ENCODE measurements around the gene CD59.

The CD59 gene

DNA sequence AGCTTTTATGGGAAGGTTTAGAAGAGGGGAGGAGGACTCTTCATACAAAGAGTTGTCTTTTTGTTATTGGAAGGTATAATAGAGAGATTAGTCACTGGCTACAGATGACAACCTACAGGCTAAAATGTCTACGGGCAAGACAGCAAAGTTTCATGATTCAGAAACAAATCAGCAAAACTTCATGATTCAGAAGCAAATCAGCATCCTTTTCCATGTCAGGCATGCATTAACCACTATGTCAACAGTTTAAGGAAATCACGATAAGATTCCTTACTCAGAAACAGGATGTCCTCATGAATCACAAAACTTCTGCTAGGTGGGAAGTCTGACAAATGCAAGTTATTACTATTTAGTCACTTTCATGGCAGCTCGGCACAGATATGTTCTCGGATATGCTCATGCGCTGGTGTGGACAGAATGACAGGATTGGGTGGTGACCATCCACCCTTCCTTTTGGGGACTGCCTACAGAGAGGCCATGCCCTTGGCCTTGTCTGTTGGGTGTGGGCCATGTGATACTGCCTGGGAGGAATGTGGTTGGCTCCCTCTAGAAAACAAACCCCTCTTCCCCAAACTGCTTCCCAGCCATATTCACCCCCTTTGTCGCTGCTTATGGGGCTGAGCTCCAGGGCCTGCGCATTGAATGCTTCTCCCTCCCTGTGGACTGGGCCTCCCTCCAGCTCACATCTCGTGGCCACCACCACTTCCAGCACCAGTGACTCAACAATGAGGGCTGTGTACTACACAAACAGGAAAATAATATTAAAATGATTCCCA, 45.7 kb downstream of the CD59 start:
- no peaks in the 10 kb centered on the region for H3K27me3 ChIP-seq (ENCODE audit: insufficient read depth, poor library complexity, severe bottlenecking)
- DNase-seq (ENCODE audit: low spot score): peak; percentile 90

GRCh38 chr11:33689501-33689900, 46.7 kb downstream of the CD59 start:
- H3K4me1 ChIP-seq (ENCODE audit: insufficient read depth, poor library complexity, severe bottlenecking): peaks cover 60% of the 10 kb centered on the region
- DNase-seq (ENCODE audit: low spot score): no peak
- H3K9me3 ChIP-seq (ENCODE audit: severe bottlenecking): no peaks in the 10 kb centered on the region
- H3K4me3 ChIP-seq (ENCODE audit: severe bottlenecking): no peak overlapping the region
- no peaks in the 10 kb centered on the region for H3K27me3 ChIP-seq (ENCODE audit: insufficient read depth, poor library complexity, severe bottlenecking)
- no peaks in the 10 kb centered on the region for H3K36me3 ChIP-seq (ENCODE audit: low read depth)
- TF ChIP-seq, protein P1, sequence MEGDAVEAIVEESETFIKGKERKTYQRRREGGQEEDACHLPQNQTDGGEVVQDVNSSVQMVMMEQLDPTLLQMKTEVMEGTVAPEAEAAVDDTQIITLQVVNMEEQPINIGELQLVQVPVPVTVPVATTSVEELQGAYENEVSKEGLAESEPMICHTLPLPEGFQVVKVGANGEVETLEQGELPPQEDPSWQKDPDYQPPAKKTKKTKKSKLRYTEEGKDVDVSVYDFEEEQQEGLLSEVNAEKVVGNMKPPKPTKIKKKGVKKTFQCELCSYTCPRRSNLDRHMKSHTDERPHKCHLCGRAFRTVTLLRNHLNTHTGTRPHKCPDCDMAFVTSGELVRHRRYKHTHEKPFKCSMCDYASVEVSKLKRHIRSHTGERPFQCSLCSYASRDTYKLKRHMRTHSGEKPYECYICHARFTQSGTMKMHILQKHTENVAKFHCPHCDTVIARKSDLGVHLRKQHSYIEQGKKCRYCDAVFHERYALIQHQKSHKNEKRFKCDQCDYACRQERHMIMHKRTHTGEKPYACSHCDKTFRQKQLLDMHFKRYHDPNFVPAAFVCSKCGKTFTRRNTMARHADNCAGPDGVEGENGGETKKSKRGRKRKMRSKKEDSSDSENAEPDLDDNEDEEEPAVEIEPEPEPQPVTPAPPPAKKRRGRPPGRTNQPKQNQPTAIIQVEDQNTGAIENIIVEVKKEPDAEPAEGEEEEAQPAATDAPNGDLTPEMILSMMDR (IDR thresholded peaks at IDR 0.05; ENCODE audit: poor library complexity, severe bottlenecking): no peak
- ATAC-seq (ENCODE audit: low read depth): no peak
- peak overlapping the region; percentile 100 for H3K27ac ChIP-seq (ENCODE audit: poor library complexity, severe bottlenecking)

More for the DNA sequence above, 45.7 kb downstream of the CD59 start:
- TF ChIP-seq, protein P1 (IDR thresholded peaks at IDR 0.05; ENCODE audit: poor library complexity, severe bottlenecking): no peak
- Histone ChIP-seq H3K9me3 (ENCODE audit: severe bottlenecking) (no peaks in the 10 kb centered on the region), H3K27ac (ENCODE audit: poor library complexity, severe bottlenecking) (peak overlapping the region; percentile 100), H3K4me1 (ENCODE audit: insufficient read depth, poor library complexity, severe bottlenecking) (peaks cover 60% of the 10 kb centered on the region), H3K36me3 (ENCODE audit: low read depth) (no peaks in the 10 kb centered on the region), H3K4me3 (ENCODE audit: severe bottlenecking) (no peak overlapping the region)
- ATAC-seq (ENCODE audit: low read depth): peak; percentile 70

DNA sequence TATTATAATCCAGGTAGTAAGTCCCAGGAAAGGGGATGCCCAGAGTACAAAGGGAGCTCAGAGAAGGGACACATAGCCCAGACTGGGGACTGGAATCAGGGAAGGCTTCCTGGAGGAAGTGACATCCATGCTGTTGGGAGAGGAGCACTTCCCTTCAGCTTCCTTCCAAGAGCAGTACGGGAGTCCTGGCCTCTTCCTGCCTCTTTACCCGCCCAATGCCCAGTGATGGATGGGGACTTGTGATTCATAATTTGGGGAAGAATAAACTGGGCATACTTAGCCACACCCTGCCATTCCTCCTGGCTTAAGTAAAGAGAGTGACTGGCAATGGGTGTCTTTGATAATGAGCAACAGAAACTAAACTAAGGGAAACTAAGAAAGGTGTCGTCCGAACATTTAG, 47.1 kb downstream of the CD59 start:
- Histone ChIP-seq H3K4me3 (ENCODE audit: severe bottlenecking) (no peak overlapping the region), H3K27me3 (ENCODE audit: insufficient read depth, poor library complexity, severe bottlenecking) (no peaks in the 10 kb centered on the region), H3K9me3 (ENCODE audit: severe bottlenecking) (no peaks in the 10 kb centered on the region), H3K27ac (ENCODE audit: poor library complexity, severe bottlenecking) (peak overlapping the region; percentile 100), H3K4me1 (ENCODE audit: insufficient read depth, poor library complexity, severe bottlenecking) (peaks cover 60% of the 10 kb centered on the region), H3K36me3 (ENCODE audit: low read depth) (no peaks in the 10 kb centered on the region)
- ATAC-seq (ENCODE audit: low read depth) (peak; percentile 33), DNase-seq (ENCODE audit: low spot score) (peak; percentile 79)
- TF ChIP-seq, protein P1 (IDR thresholded peaks at IDR 0.05; ENCODE audit: poor library complexity, severe bottlenecking): no peak

DNA sequence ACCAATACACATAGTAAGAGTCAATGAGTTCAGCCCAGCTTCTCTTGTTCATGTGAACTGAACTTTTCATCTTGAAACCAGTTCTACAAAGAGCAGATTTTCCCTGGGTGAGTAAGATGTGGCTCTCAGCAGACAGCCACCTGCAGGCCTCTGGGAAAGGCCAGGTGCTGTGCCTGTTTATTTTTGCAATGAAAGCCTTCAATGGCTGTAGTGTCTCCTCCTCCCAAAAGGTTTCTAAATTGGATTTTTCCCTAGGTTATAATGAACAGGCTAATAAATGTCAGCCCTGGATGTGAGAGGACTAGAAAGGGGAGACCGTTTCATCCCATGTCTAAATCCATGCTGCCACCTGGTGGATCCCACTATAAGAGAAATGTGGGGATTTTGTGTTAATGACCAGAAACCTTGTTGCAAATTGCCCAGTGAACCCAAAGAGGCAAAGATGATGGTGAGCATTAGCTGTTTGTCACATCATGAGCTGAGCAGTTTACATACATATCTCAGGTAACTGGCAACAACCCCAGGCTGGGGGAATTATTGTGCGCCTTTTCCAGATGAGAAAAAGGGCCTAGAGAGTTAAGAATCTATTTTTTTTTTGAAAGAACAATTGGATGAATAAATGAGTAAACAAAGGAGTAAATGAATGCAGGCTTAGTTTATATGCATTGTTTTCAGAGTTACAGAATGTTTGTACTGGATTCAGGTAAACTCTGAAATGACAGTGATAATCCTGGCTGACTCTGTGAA, 48.3 kb downstream of the CD59 start:
- Histone ChIP-seq H3K4me1 (ENCODE audit: insufficient read depth, poor library complexity, severe bottlenecking) (peaks cover 50% of the 10 kb centered on the region), H3K27me3 (ENCODE audit: insufficient read depth, poor library complexity, severe bottlenecking) (no peaks in the 10 kb centered on the region), H3K9me3 (ENCODE audit: severe bottlenecking) (no peaks in the 10 kb centered on the region), H3K4me3 (ENCODE audit: severe bottlenecking) (no peak overlapping the region), H3K27ac (ENCODE audit: poor library complexity, severe bottlenecking) (peak overlapping the region; percentile 100), H3K36me3 (ENCODE audit: low read depth) (no peaks in the 10 kb centered on the region)
- TF ChIP-seq, protein P1 (IDR thresholded peaks at IDR 0.05; ENCODE audit: poor library complexity, severe bottlenecking): peak; percentile 93
- DNase-seq (ENCODE audit: low spot score) (no peak), ATAC-seq (ENCODE audit: low read depth) (no peak)
